NCI-H226 (cell line): ENCODE measurements around the gene ADAP1.
"Not testable (repeated sequence)": the region's sequence is repeated elsewhere in the genome, so short reads cannot be mapped to it uniquely, and the experiment has no call there.

Source experiments
- DNase-seq: peaks from one replicate; pipeline ENCODE4 v3.0.0-alpha.2; 2015

Gene ADAP1

DNA sequence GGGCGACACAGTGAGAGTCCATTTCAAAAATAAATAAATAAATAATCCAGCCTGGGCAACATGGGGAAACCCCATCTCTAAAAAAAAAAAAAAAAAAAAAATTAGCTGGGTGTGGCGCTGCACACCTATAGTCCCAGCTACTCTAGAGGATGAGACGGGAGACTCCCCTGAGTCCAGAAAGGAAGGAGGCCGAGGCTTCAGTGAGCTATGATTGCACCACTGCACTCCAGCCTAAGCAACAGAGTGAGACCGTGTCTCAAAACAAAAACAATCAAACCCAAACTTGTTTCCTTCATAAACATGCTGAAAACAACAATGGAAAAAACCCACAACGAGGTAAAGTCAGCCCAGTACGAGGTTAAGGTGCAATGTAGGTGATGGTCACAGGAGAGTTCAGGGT, 19.7 kb upstream of the ADAP1 start:
- no peak for DNase-seq

- no peak for DNase-seq
These were observed 18.8 kb upstream of the ADAP1 start for GRCh38 chr7:973312-973711.

- DNase-seq, result no peak
These were observed 18.3 kb upstream of the ADAP1 start for GRCh38 chr7:972676-973309.

GRCh38 chr7:972110-972509, 17.6 kb upstream of the ADAP1 start:
- DNase-seq, result no peak

DNA sequence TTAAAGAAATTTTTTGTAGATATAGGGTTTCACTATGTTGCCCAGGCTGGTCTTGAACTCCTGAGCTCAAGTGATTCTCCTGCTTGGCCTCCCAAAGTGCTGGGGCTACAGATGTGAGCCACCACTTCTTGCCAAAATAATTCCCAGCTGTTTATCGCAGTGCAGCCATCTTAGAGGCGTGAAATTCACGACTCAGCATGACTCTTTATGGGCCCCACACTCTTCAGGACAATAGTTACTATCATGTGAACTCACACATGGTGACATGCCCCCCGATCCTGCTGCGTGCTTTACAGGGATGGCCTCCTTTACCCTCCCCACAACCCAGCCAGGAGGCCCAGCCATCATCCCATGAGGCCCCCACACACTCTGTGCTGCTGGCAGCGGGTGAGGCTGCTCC, 16.3 kb upstream of the ADAP1 start:
- no peak for DNase-seq

- no peak for DNase-seq
These were observed 14.9 kb upstream of the ADAP1 start for GRCh38 chr7:969403-969802.

DNA sequence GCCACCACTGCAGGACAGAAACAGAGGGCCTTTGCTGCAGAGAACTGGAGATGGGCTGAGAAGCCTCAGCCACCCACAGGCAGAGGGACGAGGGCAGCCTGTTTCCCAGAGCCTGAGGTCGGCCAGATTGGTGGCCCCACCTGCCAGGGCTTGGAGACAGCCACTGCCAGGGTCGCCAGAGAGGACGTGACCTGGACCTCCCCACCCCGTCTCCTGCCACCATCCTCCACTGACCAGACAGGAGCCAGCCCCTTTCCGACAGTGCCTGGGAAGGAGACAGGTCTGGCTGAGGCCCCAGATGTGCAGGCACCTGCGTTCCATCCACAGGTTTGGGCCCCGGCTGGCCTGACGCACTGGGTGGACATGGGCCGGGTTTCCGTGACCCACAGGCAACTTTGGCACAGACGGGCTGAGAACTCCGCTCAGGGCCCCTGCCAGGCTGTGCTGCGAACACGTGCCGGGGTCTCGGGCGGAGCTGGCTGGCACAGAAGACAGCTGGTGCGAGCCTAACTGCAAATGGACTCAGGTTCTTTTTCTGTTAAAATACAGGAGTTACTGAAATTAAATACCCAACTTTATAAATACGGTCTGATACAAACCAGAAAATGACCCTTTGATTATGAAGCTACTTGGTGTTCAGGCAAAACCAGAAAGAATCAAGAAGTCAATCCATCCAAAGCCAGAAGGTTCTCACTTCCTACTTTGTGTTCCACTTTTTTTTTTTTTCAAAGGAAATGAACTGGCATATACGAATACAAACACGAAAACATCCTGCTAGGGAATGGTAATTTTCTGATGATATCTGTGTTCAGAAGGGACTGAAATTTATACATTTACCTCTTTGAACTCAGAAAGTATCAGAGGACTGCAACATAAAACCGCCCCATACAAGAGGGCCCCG, 14.0 kb upstream of the ADAP1 start:
- DNase-seq, result no peak

DNA sequence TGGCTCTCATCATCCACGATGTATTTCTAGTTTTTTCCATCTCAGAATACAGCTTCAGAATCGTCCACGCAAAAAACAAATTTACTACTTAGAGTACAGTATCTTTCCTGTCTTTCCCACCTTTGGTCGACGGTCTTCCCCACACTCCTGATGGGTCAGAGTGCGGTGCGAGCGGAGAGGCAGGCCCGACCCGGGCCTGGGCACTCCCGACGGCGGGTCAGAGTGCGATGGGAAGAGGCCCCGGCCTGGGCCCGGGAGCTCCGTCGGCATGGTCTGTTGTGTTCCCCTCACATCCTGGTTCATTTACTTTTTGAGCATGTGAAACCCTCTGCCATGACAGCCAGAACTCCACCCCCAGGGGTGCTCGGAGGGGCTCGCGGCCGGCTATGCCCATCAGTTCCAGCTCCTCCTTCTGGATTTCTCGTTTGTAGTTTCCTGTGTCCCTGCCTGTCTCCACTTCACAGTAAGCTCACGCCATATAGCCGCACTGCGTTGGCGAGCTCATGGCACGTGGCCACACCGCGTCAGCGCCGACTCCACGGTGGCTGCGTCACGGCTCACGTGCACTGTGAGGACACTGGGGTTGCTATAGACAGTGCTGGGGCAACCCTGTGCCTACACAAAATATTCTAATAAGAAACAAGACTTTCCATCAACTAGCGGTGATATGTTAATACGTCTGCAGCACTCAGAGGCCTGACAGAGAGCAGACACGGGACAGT, 13.0 kb upstream of the ADAP1 start:
- DNase-seq, result no peak

DNA sequence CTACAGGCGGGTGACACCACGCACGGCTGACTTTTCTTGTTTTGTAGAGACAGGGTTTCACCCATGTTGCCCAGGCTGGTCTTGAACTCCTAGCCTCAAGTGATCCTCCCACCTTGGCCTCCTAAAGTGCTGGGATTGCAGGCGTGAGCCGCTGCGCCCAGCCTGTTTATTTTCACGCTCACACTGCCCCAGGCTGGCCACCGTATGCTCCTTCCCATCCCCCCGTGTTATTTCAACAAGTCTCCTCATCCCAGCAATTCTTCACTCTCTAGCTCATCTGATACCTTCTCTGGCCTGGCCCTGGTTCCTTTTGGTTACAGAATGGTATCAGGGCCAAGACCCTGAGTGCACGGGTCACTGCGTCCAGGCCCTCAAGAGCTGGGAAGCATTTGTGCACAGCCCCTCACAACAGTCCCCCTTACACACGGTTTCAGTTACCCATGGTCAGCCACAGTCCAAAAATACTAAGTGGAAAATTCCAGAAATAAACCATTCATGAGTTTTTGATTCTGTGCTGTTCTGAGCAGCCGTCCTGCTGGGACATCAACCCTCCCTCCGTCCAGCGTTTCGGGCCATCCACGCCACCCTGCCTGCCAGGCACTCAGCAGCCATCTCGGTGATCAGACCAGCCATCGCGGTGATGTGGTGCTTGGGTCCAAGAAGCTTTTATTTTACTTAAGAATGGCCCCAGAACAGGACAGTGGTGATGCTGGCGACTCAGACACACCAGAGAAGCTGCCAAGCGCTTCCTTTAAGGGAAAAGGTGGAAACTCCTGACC, 12.0 kb upstream of the ADAP1 start:
- DNase-seq, result no peak

GRCh38 chr7:964401-965231, 10.1 kb upstream of the ADAP1 start:
- no peak for DNase-seq

DNA sequence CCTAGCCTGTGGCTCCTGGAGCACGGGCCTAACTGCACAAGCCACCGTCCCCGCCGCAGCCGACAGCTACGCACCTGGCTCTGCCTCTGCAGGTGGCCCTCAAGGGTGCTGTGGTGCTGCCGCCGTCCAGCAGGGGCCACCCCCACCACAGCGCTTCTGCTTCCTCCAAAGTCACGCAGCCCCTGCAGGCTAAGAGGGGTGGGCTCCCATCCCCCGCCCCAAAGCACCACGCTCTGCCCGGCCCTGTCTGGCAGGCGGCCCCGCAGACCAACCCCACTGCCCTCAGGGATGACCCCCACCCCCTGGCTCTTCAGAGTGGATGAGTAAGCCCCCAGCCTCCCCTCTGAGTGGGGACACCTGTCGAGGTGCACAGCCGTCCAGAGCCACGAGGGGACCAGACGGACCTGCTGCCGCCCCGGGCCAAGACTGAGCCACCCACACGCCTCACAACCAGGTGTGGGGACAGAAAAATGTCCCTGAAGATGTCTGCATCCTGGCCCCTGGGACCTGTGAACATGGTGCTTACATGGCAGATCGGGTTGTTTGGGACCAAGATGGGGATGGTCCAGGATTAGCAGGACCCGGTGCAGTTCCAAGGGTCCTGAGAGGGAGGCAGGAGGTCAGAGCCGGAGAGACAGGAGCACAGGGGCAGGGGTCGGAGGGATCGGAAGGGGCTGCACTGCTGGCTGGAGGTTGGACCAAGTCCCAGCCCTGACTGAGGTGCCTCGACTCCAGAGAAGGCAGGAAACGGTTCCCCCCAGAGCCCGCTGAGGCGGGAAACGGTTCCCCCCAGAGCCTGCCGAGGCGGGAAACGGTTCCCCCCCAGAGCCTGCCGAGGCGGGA, 9.0 kb upstream of the ADAP1 start:
- no peak for DNase-seq

GRCh38 chr7:962401-963081, 8.1 kb upstream of the ADAP1 start:
- DNase-seq, result no peak

GRCh38 chr7:961546-962400, 7.3 kb upstream of the ADAP1 start:
- DNase-seq, result no peak

DNA sequence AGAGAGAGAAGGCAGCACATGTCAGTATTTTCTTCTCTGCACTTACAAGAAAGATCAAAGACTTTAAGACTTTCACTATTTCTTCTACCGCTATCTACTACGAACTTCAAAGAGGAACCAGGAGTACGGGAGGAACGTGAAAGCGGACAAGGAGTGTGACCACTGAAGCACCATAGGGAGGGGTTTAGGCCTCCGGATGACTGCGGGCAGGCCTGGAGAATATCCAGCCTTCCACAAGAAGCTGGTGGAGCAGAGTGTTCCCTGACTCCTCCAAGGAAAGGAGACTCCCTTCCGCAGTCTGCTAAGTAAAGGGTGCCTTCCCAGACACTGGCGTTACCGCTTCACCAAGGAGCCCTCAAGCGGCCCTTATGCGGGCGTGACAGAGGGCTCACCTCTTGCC, 6.5 kb upstream of the ADAP1 start:
- DNase-seq, result not testable (repeated sequence)

DNA sequence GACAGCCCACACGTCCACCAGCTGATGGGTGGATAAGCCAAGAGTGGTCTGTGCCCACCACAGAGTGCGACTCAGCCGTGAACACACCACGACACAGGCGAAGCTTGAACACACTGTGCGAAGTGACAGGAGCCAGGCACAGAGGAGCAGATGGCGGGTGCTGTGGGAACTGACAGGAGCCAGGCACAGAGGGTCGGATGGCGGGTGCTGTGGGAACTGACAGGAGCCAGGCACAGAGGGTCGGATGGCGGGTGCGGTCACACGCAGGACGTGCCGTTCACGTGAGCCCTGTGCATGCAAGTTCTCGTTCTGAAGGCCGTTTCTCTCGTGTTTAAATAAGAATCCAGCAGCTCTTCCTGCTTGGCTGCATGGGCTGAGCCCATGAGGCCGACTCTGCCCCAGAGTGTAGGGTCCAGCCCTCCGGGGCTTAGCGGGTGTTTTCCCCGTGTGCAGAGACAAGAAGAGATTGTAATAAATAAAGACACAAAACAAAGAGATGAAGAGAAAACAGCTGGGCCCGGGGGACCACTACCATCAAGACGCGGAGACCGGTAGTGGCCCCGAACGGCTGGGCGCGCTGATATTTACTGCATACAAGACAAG, 5.9 kb upstream of the ADAP1 start:
- no peak for DNase-seq

- not testable (repeated sequence) for DNase-seq
These were observed 5.3 kb upstream of the ADAP1 start for GRCh38 chr7:959740-960139.

GRCh38 chr7:959271-959670, 4.8 kb upstream of the ADAP1 start:
- no peak for DNase-seq

GRCh38 chr7:958221-959200, 4.0 kb upstream of the ADAP1 start:
- no peak for DNase-seq
